HepG2 (cell line): Measurements from ENCODE around the gene MND1. TPM values are rescaled to one million over a fixed set of nuclear protein-coding genes. Genes with fewer than 3 reads are reported as not detected.

Experiments used
- ELF3 ChIP-seq: IDR thresholded peaks from 2 replicates; pipeline ENCODE4 v1.6.1; 2016; ENCODE audit warnings: missing genetic modification reagents, missing compliant biosample characterization
- HHEX ChIP-seq: IDR thresholded peaks from 2 replicates; pipeline ENCODE4 v1.6.1; 2016; ENCODE audit warnings: control low read depth
- IKZF4 ChIP-seq: sonication (generic); formaldehyde crosslinking; IDR thresholded peaks from 2 replicates; pipeline ENCODE4 v1.5.1; 2020; ENCODE audit warnings: borderline replicate concordance, mild to moderate bottlenecking, low read depth, missing genetic modification reagents; ENCODE audit errors: not compliant biosample characterization
- JDP2 ChIP-seq: sonication (generic); formaldehyde crosslinking; IDR thresholded peaks from 2 replicates; pipeline ENCODE4 v1.8.1; 2022; ENCODE audit warnings: missing genetic modification reagents, borderline replicate concordance
- LRRFIP1 ChIP-seq: sonication (generic); formaldehyde crosslinking; conservative IDR thresholded peaks from 2 replicates; pipeline ENCODE4 v1.4.0; 2020; ENCODE audit warnings: missing genetic modification reagents
- MBNL3 ChIP-seq: fragments of 250-450 bp; sonication (Bioruptor Pico); conservative IDR thresholded peaks from 2 replicates; pipeline ENCODE4 v1.8.0; 2022; ENCODE audit warnings: mild to moderate bottlenecking, inconsistent platforms
- MYNN ChIP-seq: sonication (generic); formaldehyde crosslinking; IDR thresholded peaks from 2 replicates; pipeline ENCODE4 v1.4.0; 2020; ENCODE audit warnings: mild to moderate bottlenecking, low read depth, missing genetic modification reagents
- ZKSCAN5 ChIP-seq: sonication (generic); formaldehyde crosslinking; IDR thresholded peaks from 2 replicates; pipeline ENCODE4 v1.5.1; 2020; ENCODE audit warnings: mild to moderate bottlenecking, missing genetic modification reagents
- ZNF414 ChIP-seq: sonication (generic); formaldehyde crosslinking; IDR thresholded peaks from 2 replicates; pipeline ENCODE4 v1.5.0; 2020; ENCODE audit warnings: missing genetic modification reagents
- ZNF503 ChIP-seq: sonication (generic); formaldehyde crosslinking; IDR thresholded peaks from 2 replicates; pipeline ENCODE4 v1.4.0; 2020; ENCODE audit warnings: missing genetic modification reagents
- ZNF607 ChIP-seq: sonication (generic); formaldehyde crosslinking; IDR thresholded peaks from 2 replicates; pipeline ENCODE4 v1.5.1; 2020; ENCODE audit warnings: missing genetic modification reagents, mild to moderate bottlenecking, borderline replicate concordance
- ZNF639 ChIP-seq: conservative IDR thresholded peaks from 2 replicates; pipeline ENCODE4 v1.6.1; 2018; ENCODE audit warnings: missing genetic modification reagents
- polyA plus RNA-seq, 8 experiments: library from polyadenylated mRNA; depleted of rRNA in 3 of 8; stranded (reverse) in 7 of 8; unstranded in 1 of 8; fragments of >200 nt; fragmentation: Illumina TruSeq in 4 of 8; extraction: Trizol in 4 of 8; gene quantifications; 2 replicates each; pipeline versions ENCODE4 v1.2.1 to v1.2.3, GENCODE V29; 2011 to 2016; ENCODE audit warnings: low read depth in 4 of 8, missing spikeins in 1 of 8, mixed read lengths in 1 of 8; ENCODE audit not compliant: insufficient read depth in 1 of 8
- total RNA-seq, 5 experiments: library from RNA; depleted of rRNA; stranded (reverse); fragments of >200 nt; fragmentation: Illumina TruSeq; extraction: Trizol; gene quantifications; 2 replicates each; pipeline ENCODE4 v1.2.3, GENCODE V29; 2016; ENCODE audit warnings: low read depth in 1 of 5

The MND1 gene
- total and polyA plus RNA-seq, 2 of the 13 experiments (the other 11 are each of a cell fraction or from before 2014, with no cell fraction given), result 4.8 to 30.7 TPM

- TF ChIP-seq LRRFIP1 (no peak), ZNF607 (CRISPR knock-in tag) (no peak), ZKSCAN5 (no peak), MBNL3 (no peak), MYNN (CRISPR knock-in tag) (no peak), ZNF414 (no peak), ELF3 (no peak), JDP2 (no peak), IKZF4 (no peak), HHEX (CRISPR knock-in tag) (no peak), ZNF639 (CRISPR knock-in tag) (no peak), ZNF503 (no peak)
These were observed 59.2 kb downstream of the MND1 start (continued) for GRCh38 chr4:153403726-153404125.
